GM12878 (cell line): ENCODE data around the gene LPA. TPM values are rescaled to one million over a fixed set of nuclear protein-coding genes. Genes with fewer than 3 reads are reported as not detected.
"Not testable (repeated sequence)": the region's sequence is repeated elsewhere in the genome, so short reads cannot be mapped to it uniquely, and the experiment has no call there.

Experiments used
- ATAC-seq: fragments of 200-7000 bp; cut with Tn5 transposase; 3 replicates; pipeline ENCODE4 v1.9.1; 2020; ENCODE audit warnings: mild to moderate bottlenecking, moderate library complexity
- BruUV-seq: library from RNA; stranded (reverse); fragments of 400-500 nt; replicated peaks from 2 replicates; lab custom pipeline; 2021; lab: Mats Ljungman, UMichigan
- CTCF ChIA-PET: fragments of 300-600 bp; sonication (Branson Sonifier 250); formaldehyde crosslinking; extraction: SDS; loops from one replicate; lab custom pipeline; 2021; ENCODE audit warnings: inconsistent platforms; lab: Yijun Ruan, JAX
- POLR2A ChIA-PET: fragments of 350-600 bp; formaldehyde crosslinking; extraction: SDS; loops from one replicate; lab custom pipeline; 2021; ENCODE audit warnings: inconsistent platforms; lab: Charles Lee
- RAD21 ChIA-PET: fragments of 300-600 bp; sonication (Branson Sonifier 250); formaldehyde crosslinking; loops from one replicate; lab custom pipeline; 2023; ENCODE audit warnings: antibody characterized with exemption; ENCODE audit not compliant: unreplicated experiment; lab: Charles Lee
- SMC1A ChIA-PET: fragments of 300-600 bp; sonication (Branson Sonifier 250); formaldehyde crosslinking; loops from one replicate; lab custom pipeline; 2023; ENCODE audit not compliant: unreplicated experiment, uncharacterized antibody; lab: Charles Lee
- DNase-seq: peaks from one replicate; pipeline ENCODE4 v3.0.0-alpha.2; 2011; ENCODE audit warnings: low read depth, low spot score
- FAIRE-seq: peaks from 3 replicates; lab custom pipeline; 2011; peaks lifted over from hg19 to GRCh38; lab: Jason Lieb, UNC
- H2AFZ ChIP-seq: 2 replicates; pipeline ENCODE4 v1.6.0; 2011; ENCODE audit warnings: low read depth, low read length, control low read depth; ENCODE audit not compliant: control insufficient read depth
- H3K27ac ChIP-seq: 2 replicates; pipeline ENCODE4 v1.5.1; 2011; ENCODE audit warnings: control low read depth; ENCODE audit not compliant: control insufficient read depth, insufficient read depth
- H3K27me3 ChIP-seq, 2 experiments: replicated peaks in 1 of 2; 2 replicates each; pipeline versions ENCODE4 v1.6.0 to v1.6.1; 2011; ENCODE audit warnings: low read length in 1 of 2; ENCODE audit not compliant: control insufficient read depth in 2 of 2, insufficient read depth in 2 of 2
- H3K36me3 ChIP-seq, 2 experiments: 2 replicates each; pipeline ENCODE4 v1.5.1; 2011; ENCODE audit warnings: low read length in 1 of 2; ENCODE audit not compliant: control insufficient read depth in 2 of 2, insufficient read depth in 2 of 2
- H3K4me1 ChIP-seq: 2 replicates; pipeline ENCODE4 v1.6.1; 2011; ENCODE audit warnings: mild to moderate bottlenecking, low read length, moderate library complexity, mixed read lengths; ENCODE audit not compliant: control insufficient read depth, insufficient read depth
- H3K4me2 ChIP-seq: 2 replicates; pipeline ENCODE4 v1.6.0; 2011; ENCODE audit warnings: control low read depth; ENCODE audit not compliant: control insufficient read depth, insufficient read depth
- H3K4me3 ChIP-seq: fragments of 200-600 bp; sonication (generic); 2 replicates; pipeline ENCODE4 v1.5.1; 2016
- H3K79me2 ChIP-seq: 2 replicates; pipeline ENCODE4 v1.6.0; 2011; ENCODE audit warnings: low read length; ENCODE audit not compliant: control insufficient read depth, insufficient read depth
- H3K9ac ChIP-seq: 2 replicates; pipeline ENCODE4 v1.8.0; 2011; ENCODE audit warnings: low read length, control low read depth, mixed read lengths; ENCODE audit not compliant: control insufficient read depth, insufficient read depth
- H3K9me3 ChIP-seq: replicated peaks from 3 replicates; pipeline ENCODE4 v1.5.1; 2011; ENCODE audit warnings: mild to moderate bottlenecking, low read length; ENCODE audit not compliant: control insufficient read depth, insufficient read depth
- H4K20me1 ChIP-seq: 2 replicates; pipeline ENCODE4 v1.6.0; 2011; ENCODE audit not compliant: control insufficient read depth, insufficient read depth
- BMI1 ChIP-seq: fragments of 450-650 bp; IDR thresholded peaks from 2 replicates; pipeline ENCODE4 v1.6.1; 2016; ENCODE audit warnings: mild to moderate bottlenecking, moderate library complexity, borderline replicate concordance
- HDGF ChIP-seq: fragments of 450-650 bp; IDR thresholded peaks from 2 replicates; pipeline ENCODE4 v1.6.1; 2016; ENCODE audit warnings: antibody characterized with exemption
- IRF4 ChIP-seq: IDR thresholded peaks from 2 replicates; pipeline ENCODE4 v1.6.1; 2011; ENCODE audit warnings: low read depth, low read length
- KAT2A ChIP-seq: conservative IDR thresholded peaks from 2 replicates; pipeline ENCODE4 v1.6.1; 2011; ENCODE audit warnings: low read depth, low read length; ENCODE audit not compliant: control insufficient read depth
- NR2C1 ChIP-seq: fragments of 450-650 bp; IDR thresholded peaks from 2 replicates; pipeline ENCODE4 v1.6.1; 2017; ENCODE audit warnings: antibody characterized with exemption, mild to moderate bottlenecking, moderate library complexity
- PAX8 ChIP-seq: fragments of 450-650 bp; IDR thresholded peaks from 2 replicates; pipeline ENCODE4 v1.6.1; 2017; ENCODE audit warnings: mild to moderate bottlenecking, moderate library complexity
- POU2F2 ChIP-seq: IDR thresholded peaks from 3 replicates; pipeline ENCODE4 v1.6.1; 2011; ENCODE audit warnings: low read depth, mild to moderate bottlenecking, low read length, borderline replicate concordance
- RB1 ChIP-seq: fragments of 450-650 bp; formaldehyde crosslinking; IDR thresholded peaks from 2 replicates; pipeline ENCODE4 v1.6.1; 2017; ENCODE audit warnings: mild to moderate bottlenecking, borderline replicate concordance
- SMAD1 ChIP-seq: fragments of 450-650 bp; IDR thresholded peaks from 2 replicates; pipeline ENCODE4 v1.6.1; 2018; ENCODE audit warnings: mild to moderate bottlenecking, low read depth; ENCODE audit not compliant: partially characterized antibody
- SRF ChIP-seq, 2 experiments: IDR thresholded peaks; 2 replicates each; pipeline ENCODE4 v1.6.1; 2011; ENCODE audit warnings: low read depth in 2 of 2, low read length in 2 of 2, mild to moderate bottlenecking in 1 of 2, moderate library complexity in 1 of 2
- ZNF622 ChIP-seq: fragments of 450-650 bp; IDR thresholded peaks from 2 replicates; pipeline ENCODE4 v1.6.1; 2017; ENCODE audit warnings: mild to moderate bottlenecking, inconsistent platforms
- WGBS: methylation state at CpG from one replicate; pipeline ENCODE4 v1.1.6; 2016; ENCODE audit warnings: low lambda C conversion rate; ENCODE audit not compliant: insufficient replicate concordance, insufficient coverage; ENCODE audit errors: missing lambda C conversion rate; 5-methylcytosine and 5-hydroxymethylcytosine counted together
- in situ Hi-C: fragments of 300-500 bp; cut with MboI; formaldehyde crosslinking; loops from 9 replicates; pipeline ENCODE4 v1.14.3; 2018; ENCODE audit warnings: mixed read lengths
- intact Hi-C: fragments of 100-400 bp; cut with micrococcal nuclease; formaldehyde crosslinking; loops from one replicate; pipeline ENCODE4 v1.14.2; 2022; ENCODE audit not compliant: unreplicated experiment
- polyA plus RNA-seq, 11 experiments: library from polyadenylated mRNA; depleted of rRNA in 4 of 11; unstranded in 6 of 11; stranded (reverse) in 5 of 11; fragments of >200 nt; fragmentation: Nextera tagmentation in 4 of 11; fragmentation: Illumina TruSeq in 1 of 11; extraction: Ambion mirVana in 4 of 11; extraction: Trizol in 1 of 11; gene quantifications; 1 replicate in 1 of 11; 2 replicates in 10 of 11; pipeline versions ENCODE4 v1.2.1 to v1.2.3, GENCODE V29; 2011 to 2016; ENCODE audit warnings: inconsistent platforms in 2 of 11, missing spikeins in 2 of 11, low read depth in 1 of 11
- total RNA-seq, 4 experiments: library from RNA; depleted of rRNA in 3 of 4; stranded (reverse); fragments of >200 nt in 3 of 4; fragmentation: Illumina TruSeq in 1 of 4; extraction: Trizol in 1 of 4; gene quantifications; 2 replicates each; pipeline versions ENCODE4 v1.2.1 to v1.2.3, GENCODE V29; 2013 to 2021
- TF ChIP-seq, protein P1 (sequence below): fragments of 450-650 bp; IDR thresholded peaks from 2 replicates; pipeline ENCODE4 v1.6.1; 2017; ENCODE audit warnings: mild to moderate bottlenecking, low read depth, inconsistent platforms; ENCODE audit not compliant: poor library complexity, severe bottlenecking
- TF ChIP-seq, protein P2 (sequence below): IDR thresholded peaks from 2 replicates; pipeline ENCODE4 v1.6.1; 2012; ENCODE audit warnings: low read depth, low read length, improper control_type of control experiment
- TF ChIP-seq, protein P3 (sequence below): fragments of 450-650 bp; formaldehyde crosslinking; IDR thresholded peaks from 2 replicates; pipeline ENCODE4 v1.5.0; 2022; ENCODE audit warnings: mild to moderate bottlenecking, missing genetic modification characterization
- TF ChIP-seq, protein P4 (sequence below): IDR thresholded peaks from 2 replicates; pipeline ENCODE4 v1.6.1; 2011; ENCODE audit warnings: borderline replicate concordance, low read depth, mild to moderate bottlenecking, moderate library complexity, mixed read lengths, low read length; ENCODE audit not compliant: insufficient read depth; ENCODE audit errors: extremely low read length

The LPA gene
- total and polyA plus RNA-seq, 10 of the 15 experiments (the other 5 are each of a cell fraction or from before 2014, with no cell fraction given): 0.03 to 2.8 (median 0.57) TPM

DNA sequence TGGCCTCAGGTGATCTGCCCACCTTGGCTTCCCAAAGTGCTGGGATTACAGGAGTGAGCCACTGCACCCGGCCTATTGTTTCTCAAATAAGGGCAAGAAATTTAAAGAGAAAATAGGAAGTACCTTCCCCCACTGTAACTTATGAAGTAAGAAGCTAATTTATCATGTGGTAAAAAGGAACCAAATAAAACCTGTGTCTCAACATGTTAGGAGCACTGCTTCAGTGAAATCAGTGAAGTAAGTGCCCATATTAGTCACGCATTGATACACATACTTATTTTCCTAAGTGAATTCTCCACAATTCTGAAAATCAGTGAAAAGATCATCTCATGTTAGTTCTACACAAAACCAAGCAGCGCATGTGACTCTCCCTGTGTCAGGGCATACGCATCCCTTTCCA is 14.2 kb upstream of the LPA start (continued):
- TF ChIP-seq, protein P1, sequence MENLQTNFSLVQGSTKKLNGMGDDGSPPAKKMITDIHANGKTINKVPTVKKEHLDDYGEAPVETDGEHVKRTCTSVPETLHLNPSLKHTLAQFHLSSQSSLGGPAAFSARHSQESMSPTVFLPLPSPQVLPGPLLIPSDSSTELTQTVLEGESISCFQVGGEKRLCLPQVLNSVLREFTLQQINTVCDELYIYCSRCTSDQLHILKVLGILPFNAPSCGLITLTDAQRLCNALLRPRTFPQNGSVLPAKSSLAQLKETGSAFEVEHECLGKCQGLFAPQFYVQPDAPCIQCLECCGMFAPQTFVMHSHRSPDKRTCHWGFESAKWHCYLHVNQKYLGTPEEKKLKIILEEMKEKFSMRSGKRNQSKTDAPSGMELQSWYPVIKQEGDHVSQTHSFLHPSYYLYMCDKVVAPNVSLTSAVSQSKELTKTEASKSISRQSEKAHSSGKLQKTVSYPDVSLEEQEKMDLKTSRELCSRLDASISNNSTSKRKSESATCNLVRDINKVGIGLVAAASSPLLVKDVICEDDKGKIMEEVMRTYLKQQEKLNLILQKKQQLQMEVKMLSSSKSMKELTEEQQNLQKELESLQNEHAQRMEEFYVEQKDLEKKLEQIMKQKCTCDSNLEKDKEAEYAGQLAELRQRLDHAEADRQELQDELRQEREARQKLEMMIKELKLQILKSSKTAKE: no peak
- TF ChIP-seq BMI1 (no peak), HDGF (no peak), SRF (IDR thresholded peaks at IDR 0.05; ENCODE audit: low read depth in 2 of 2, low read length in 2 of 2) (no peak), ZNF622 (no peak), IRF4 (no peak), SMAD1 (no peak), KAT2A (no peak), PAX8 (no peak), NR2C1 (no peak), POU2F2 (no peak), RB1 (no peak)
- TF ChIP-seq, protein P2, sequence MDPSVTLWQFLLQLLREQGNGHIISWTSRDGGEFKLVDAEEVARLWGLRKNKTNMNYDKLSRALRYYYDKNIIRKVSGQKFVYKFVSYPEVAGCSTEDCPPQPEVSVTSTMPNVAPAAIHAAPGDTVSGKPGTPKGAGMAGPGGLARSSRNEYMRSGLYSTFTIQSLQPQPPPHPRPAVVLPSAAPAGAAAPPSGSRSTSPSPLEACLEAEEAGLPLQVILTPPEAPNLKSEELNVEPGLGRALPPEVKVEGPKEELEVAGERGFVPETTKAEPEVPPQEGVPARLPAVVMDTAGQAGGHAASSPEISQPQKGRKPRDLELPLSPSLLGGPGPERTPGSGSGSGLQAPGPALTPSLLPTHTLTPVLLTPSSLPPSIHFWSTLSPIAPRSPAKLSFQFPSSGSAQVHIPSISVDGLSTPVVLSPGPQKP: no peak
- TF ChIP-seq, protein P3, sequence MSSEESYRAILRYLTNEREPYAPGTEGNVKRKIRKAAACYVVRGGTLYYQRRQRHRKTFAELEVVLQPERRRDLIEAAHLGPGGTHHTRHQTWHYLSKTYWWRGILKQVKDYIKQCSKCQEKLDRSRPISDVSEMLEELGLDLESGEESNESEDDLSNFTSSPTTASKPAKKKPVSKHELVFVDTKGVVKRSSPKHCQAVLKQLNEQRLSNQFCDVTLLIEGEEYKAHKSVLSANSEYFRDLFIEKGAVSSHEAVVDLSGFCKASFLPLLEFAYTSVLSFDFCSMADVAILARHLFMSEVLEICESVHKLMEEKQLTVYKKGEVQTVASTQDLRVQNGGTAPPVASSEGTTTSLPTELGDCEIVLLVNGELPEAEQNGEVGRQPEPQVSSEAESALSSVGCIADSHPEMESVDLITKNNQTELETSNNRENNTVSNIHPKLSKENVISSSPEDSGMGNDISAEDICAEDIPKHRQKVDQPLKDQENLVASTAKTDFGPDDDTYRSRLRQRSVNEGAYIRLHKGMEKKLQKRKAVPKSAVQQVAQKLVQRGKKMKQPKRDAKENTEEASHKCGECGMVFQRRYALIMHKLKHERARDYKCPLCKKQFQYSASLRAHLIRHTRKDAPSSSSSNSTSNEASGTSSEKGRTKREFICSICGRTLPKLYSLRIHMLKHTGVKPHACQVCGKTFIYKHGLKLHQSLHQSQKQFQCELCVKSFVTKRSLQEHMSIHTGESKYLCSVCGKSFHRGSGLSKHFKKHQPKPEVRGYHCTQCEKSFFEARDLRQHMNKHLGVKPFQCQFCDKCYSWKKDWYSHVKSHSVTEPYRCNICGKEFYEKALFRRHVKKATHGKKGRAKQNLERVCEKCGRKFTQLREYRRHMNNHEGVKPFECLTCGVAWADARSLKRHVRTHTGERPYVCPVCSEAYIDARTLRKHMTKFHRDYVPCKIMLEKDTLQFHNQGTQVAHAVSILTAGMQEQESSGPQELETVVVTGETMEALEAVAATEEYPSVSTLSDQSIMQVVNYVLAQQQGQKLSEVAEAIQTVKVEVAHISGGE (CRISPR knock-in tag): no peak
- TF ChIP-seq, protein P4, sequence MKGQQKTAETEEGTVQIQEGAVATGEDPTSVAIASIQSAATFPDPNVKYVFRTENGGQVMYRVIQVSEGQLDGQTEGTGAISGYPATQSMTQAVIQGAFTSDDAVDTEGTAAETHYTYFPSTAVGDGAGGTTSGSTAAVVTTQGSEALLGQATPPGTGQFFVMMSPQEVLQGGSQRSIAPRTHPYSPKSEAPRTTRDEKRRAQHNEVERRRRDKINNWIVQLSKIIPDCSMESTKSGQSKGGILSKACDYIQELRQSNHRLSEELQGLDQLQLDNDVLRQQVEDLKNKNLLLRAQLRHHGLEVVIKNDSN: no peak

DNA sequence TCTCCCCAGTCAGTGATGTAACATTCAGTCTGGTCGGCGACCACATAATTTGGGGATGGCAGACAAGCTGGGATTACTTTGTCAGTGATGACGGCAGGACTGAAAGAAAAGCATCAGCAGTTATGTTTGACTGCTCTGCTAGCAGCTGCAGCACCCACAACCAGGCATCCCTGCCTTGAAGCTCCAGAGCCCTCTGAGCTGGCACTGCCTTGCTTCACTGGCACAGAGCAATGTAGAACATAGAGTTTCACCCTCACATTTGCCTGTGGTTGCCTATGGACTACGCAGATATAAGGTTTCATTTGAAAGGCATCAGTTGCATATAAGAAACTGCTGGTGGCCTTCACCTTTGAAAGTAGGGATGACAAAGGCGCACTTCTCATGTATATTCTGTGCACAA is 12.3 kb upstream of the LPA start:
- H3K27ac ChIP-seq, H3K9ac ChIP-seq, H3K36me3 ChIP-seq, SMC1A ChIA-PET, BruUV-seq, H4K20me1 ChIP-seq, ATAC-seq, in situ Hi-C loops, H3K79me2 ChIP-seq, H3K4me3 ChIP-seq, H2AFZ ChIP-seq, DNase-seq, POLR2A ChIA-PET, H3K9me3 ChIP-seq, H3K4me2 ChIP-seq, FAIRE-seq, H3K4me1 ChIP-seq, H3K27me3 ChIP-seq: not testable (repeated sequence)
- intact Hi-C loops: loop anchor here (10.0 kb wide), 1 partner anchor 72 kb away; no protein-coding TSS in a partner anchor
- ChIA-PET RAD21 (interaction anchor here (0.7 kb wide), 1 partner anchor 515 kb away, joined by 3 read pairs; no protein-coding TSS in a partner anchor), CTCF (interaction anchor here (0.7 kb wide), 1 partner anchor 474 kb away, joined by 3 read pairs; no protein-coding TSS in a partner anchor)
- WGBS: 27% methylated on average over 5 of the region's 5 CpGs
